GM18907 (cell line): ENCODE measurements around the gene SBNO1.
"Not testable (repeated sequence)": the region's sequence is repeated elsewhere in the genome, so short reads cannot be mapped to it uniquely, and the experiment has no call there.

ENCODE experiments used
- ATAC-seq: cut with Tn5 transposase; IDR thresholded peaks from one replicate; pipeline ENCODE4 v1.9.1; 2021; ENCODE audit warnings: mild to moderate bottlenecking, moderate library complexity; ENCODE audit not compliant: unreplicated experiment

The SBNO1 gene

DNA sequence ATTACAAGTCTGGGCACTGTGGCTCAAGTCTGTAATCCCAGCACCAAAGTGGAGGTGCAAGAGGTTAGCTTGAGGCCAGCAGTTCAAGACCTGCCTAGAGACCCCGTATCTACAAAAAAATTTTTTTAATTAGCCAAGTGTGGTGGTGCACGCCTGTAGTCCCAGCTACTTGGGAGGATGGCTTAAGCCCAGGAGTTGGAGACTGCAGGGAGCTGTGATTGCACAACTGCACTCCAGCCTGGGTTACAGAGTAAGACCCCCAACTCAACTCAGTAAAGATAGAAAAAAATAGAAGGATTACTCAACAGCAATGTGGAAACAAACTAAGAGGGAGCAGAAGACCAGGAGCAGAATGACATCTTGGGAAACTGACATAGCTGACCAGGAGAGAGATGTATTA, 13.3 kb downstream of the SBNO1 start:
- ATAC-seq: no peak

DNA sequence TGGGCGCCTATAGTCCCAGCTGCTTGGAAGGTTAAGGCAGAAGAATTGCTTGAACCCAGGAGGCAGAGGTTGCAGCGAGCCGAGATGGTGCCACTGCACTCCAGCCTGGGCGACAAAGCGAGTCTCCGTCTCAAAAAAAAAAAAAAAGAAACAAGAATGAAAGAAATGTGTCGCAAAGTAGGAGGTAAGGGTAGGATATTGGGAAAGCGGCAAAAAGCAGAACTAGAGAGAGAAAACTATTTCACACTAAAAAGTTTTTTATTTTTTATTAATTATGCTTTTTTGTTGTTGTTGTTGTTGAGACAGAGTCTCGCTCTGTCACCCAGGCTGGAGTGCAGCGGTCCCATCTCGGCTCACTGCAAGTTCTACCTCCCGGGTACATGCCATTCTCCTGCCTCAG, 17.7 kb downstream of the SBNO1 start:
- ATAC-seq: no peak

DNA sequence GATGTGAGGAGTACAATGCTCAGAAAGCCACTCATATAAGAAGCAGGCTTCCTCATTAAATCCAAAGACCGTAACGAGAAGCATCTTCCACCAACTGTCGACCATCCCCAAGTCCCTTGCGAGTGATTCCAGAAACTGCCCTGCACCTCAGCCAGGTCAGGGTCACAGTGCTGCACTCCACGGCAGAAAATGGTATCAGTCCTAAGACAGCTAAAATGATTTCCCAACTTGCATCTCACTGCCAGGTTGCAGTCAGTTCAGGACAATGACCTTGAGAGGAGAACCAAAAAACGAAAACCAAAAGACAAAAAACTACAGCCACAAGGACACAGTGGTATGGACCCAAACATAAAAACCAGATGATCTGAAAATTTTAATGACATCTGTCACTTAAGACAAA, 20.6 kb downstream of the SBNO1 start:
- ATAC-seq: no peak

DNA sequence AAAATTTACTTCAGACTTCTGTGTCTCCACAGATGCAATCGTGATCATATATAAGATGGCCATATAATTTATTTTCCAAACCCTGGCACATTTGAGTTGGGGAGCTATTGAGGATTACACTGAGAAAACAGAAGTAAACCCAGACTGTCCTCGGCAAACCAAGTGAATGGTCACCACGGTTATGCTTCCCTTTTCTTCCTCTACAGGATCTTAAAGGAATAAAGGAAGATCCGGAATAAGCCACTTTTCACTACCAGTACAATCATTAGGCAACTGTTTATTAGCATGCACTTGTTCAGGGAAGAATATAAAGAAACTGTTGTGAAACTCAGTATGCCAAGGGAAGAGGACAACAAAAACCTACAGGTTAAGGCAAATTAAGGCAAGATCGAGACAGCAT, 27.6 kb downstream of the SBNO1 start:
- ATAC-seq: no peak

DNA sequence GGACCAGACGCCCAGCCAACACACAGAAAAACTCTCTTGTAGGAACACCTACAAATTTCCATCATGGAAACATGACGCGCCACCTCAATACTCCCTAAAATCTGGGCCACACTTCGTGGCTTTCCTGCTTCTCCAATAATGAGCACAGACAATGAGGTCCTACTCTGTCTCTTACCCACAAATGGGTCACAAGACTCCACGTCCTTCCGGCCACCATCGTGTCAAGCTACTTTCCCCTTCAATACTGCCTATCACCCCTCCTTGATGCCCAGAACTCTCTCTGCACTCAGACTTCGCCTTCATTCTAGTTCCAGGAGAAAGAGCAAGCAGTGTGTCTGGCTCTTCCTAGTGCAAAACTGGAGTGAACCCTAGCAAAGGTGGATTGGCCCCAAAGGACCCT, 28.1 kb downstream of the SBNO1 start:
- no peak for ATAC-seq

DNA sequence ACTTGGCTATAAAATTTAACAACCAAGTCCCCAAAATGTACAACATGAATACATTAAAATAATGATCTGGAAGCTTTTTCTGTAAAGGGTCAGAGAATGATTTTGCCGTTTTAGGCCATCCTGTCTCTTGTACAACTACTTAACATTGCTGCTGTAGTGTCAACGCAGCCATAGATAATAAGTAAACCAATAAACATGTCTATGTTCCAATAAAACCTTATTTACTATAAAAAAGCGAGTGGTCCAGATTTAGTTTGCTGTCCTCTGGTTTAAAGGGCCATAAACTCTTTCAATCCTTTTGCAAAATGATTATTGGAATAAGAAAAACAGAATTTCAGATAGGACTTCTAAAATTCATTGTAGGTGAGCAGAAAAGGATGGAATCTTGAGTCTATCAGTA, 29.2 kb downstream of the SBNO1 start:
- no peak for ATAC-seq

DNA sequence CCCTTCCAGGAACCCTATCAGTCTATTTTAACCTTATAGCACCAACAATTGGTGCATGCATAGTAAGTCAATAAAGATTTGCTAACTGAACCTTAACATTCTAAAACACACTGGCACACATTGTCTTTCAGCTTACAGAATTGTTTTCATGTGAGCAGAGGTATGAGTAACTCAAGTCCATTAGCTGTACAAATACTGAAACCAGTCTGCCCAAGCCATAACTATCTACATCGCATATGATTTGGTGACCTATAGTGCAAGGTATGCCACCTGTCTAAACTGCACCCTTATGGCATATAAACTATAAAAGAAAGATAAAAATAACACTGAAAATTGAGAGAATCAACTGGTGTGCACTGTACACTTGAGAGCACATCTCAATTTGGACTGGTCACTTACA, 34.8 kb downstream of the SBNO1 start:
- no peak for ATAC-seq

DNA sequence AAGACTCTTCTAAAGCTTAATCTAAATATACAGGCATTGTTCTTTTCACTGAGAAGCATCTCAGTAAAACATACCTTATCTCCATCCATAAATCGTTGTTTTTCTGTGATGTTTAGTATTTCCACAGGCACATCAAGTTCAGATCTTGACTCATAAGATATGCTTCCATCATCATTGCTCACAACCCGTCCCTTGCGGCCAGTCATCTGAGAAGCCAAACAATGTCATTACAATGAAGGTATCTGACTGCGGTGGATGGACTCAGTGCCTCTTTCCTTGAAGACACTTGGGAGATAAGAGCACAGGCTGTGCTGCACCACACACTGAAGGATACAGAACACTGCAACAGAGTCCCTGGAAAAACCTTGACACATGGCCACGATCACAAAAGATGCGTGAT, 44.8 kb downstream of the SBNO1 start:
- ATAC-seq: no peak

DNA sequence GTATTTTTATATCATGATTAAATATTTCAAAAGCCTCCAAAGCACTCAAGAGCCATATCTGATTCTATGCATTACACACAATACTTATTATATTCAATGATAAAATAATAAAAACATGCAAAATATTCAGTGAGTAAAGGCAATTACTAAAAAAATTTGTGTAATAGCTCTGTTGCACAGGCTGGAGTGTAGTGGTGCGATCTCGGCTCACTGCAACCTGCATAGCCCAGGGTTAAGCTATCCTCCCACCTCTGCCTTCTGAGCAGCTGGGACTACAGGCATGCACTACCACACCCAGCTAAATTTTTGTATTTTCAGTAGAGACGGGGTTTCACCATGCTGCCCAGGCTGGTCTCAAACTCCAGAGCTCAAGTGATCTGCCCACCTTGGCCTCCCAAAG, 45.4 kb downstream of the SBNO1 start:
- no peak for ATAC-seq

DNA sequence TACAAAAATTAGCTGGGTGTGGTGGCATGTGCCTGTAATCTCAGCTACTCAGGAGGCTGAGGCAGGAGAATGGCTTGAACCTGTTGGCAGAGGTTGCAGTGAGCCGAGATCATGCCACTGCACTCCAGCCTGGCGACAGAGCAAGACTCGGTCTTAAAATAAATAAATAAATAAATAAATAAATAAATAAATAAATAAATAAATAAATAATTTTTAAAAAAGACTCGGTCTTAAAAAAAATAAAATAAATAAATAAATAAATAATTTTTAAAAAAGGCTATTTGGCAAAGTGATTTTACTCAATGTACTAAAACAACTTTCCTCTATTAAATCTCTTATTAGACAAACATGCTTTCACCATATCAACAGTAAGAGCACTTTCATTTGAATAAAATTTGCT, 51.6 kb downstream of the SBNO1 start:
- ATAC-seq: not testable (repeated sequence)

DNA sequence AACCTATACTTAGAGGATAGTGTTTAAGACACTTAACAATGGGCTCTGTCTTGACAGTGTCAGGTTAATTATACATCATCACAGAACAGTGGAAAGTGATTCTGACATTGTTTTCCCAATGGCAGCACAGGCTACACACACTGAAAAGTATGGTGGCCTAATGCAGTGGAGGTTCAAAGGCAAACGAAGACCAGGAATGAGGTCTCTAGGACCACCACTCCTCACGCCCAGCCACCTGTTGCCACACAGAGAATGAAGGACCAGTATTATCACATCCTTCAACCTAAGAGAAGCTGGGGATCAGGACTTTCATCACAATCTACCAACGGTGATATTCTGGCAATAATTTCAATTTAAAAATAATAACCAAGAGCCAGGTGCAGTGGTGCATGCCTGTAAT, 58.4 kb downstream of the SBNO1 start:
- no peak for ATAC-seq

DNA sequence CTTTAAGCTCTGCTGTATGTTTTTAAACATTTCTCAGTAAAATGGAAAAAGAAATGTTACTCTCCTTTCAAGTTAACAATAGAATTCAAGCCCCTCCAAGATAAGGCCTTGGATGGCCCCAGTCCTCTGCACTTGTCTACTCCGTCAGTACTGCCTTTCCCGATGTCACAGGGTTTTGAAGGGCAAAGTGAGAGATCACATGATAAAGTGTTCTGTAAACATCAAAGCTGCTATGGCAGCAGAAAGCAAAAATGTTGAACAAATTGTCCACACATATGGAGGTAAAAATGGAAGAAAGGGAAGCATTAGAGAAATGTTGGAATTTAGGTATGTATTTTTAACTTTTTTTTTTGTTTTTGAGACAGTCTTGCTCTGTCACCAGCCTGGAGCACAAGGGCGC, 59.5 kb downstream of the SBNO1 start:
- no peak for ATAC-seq

DNA sequence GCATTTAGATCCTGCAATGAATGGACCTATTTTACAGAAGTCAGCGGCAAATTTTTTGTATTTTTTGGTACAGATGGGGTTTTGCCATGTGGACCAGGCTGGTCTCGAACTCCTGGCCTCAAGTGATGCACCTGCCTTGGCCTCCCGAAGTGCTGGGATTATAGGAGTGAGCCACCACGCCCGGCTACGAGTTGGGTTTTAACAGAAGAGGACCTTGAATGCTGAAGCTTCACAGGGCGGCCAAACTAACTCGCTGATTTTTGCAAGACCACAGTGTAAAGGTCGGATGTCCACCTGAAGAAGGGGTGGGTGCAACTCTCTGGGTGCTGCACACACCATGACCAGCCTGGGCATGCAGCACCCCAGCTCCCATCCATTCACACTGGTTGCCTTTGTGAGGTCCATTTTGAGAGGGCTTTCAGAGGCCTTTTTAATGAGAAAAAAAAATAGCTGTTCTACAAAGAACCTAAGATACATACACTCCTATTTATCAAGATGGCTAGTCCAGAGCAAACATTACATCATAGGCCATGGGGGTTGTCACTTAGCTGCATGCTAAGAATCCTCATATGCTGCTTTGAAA, 71.4 kb downstream of the SBNO1 start:
- ATAC-seq: no peak

DNA sequence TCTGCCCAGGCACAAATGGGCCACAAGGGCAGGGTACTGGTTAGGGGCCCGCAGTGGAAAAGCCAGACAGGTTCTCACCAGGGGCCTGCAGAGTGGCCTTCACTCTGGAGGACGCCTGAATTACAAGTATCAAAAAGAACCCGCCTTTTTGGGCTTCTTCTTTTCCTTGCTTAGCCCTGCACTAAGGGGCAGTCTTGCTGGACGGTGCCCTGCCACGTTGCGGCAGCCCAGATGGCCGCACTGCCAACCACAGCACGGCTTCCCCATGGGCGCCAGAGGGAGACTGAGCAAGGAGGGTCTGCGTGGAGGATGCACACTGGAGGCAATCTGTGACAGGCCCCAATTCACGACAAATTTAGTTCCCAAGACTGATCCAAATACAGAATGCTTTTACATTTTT, 74.7 kb downstream of the SBNO1 start:
- no peak for ATAC-seq

DNA sequence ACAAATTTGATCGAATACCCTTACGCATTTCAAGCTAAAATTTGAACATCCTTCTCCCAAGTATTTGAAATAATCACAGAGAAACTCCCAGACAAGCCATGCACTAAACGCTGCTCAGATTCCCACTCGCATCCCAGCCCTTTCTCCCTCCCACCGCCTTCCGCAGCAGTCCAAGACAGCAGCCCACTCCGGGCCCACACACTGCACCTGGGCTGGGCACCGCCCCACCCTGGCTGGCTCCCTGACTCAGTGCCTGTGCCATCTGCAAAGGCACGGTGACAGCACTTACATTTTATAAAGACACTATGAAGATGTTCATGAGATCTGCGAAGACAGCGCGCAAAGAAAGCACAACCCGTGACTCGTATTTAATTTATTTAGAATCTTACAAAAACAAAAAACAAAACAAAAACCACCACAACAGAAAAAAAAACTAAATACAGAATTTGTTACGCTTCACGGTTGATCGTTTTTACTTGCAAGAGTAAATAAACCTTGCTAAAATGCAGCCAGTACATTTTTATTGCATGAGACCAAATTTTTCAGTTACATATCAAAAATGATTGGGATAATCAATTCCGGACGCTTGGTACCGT, 75.8 kb downstream of the SBNO1 start:
- no peak for ATAC-seq

DNA sequence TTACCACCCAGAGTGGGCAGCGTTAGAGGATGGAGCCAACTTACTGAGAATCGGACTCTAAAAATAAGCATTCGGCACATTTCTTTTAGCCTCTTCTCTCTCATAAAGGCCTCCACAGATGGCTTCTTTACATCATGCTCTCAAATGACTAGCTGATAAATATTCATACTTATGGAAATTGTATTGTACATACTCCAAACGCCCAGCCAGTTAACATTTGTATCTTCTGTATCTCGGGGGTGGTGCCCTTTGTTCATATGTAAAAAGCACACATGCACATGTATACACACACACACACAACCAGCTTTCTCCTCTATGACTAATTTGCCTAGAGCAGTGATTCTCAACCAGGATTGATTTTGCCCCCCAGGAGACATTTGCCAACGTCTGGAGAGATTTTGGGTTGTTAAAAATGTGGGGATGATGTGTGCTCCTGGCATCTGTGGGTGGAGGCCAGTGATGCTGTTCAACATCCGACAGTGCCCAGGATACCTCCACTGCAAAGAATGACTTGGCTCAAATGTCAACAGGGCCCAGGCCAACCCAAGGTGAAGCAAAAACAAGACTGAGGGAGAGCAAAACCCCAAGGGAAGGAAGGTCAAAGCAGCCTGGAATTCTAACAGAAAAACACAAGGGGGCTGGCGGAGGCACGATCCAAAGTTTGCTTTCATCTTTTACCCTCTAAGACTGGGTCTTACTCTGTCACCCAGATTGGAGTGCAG, 77.8 kb downstream of the SBNO1 start:
- ATAC-seq: no peak

DNA sequence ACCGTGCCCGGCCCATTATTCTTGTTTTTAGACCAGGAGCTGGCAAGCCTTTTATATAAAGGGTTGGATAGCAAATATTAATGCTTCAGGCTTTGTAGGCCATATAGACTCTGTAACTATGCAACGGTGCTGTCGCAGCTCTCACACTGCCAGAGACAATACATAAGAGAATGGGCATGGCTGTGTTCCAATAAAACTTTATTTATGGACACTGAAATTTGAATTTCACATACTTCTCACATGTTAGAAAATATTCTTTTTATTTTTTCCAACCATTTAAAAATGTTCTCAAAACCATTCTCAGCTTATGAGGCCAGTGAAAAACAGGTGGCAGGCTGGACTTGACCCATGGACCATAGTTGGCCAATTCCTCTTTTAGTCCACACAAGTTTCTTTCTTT, 80.0 kb downstream of the SBNO1 start:
- no peak for ATAC-seq

DNA sequence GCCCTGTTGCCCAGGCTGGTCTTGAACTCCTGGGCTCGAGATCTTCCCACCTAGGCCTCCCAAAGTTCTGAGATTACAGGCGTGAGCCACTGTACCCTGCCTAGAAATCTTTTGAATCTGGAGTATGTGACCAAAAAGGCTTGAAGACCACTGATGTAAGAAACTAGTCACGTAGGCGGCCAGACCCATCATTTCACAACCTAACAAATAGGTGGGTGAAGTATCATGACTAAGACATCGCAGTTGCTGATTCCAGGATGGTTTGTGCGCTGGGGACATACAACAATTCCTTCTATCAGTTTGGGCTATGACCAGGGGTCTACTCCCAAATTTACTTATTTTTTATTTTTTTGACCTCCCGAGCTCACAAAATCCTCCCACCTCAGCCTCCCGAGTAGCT, 81.2 kb downstream of the SBNO1 start:
- ATAC-seq: no peak

DNA sequence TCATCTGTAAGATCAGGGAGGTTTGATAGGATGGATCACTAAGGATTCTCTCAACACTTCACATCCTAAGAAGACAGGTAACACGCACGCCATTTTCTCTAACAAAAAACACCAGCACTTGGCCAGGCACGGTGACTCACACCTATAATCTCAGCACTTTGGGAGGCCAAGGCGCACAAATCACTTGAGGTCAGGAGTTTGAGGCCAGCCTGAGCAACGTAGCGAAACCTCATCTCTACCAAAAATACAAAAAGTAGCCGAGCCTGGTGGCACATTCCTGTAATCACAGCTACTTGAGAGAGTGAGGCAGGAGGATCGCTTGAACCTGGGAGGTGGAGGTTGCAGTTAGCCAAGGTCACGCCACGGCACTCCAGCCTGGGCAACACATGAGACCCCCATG, 82.5 kb downstream of the SBNO1 start:
- no peak for ATAC-seq

DNA sequence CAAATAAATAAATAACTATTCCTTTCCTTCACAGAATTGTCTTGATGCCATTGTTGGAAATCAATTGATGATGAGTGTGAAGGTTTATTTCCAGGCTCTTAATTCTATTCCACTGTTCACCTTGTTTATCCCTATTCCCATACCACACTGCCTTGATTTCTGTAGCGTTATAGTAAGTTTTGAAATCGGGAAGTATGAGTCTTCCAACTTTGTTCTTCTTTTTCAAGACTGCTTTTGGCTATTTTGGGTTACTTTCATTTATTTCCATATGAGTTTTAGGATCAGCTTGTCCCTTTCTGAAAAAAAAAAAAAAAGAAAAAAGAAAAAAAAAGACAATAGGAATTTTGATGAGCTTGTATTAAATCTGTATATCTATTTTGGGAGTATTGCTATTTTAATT, 83.7 kb downstream of the SBNO1 start:
- no peak for ATAC-seq

DNA sequence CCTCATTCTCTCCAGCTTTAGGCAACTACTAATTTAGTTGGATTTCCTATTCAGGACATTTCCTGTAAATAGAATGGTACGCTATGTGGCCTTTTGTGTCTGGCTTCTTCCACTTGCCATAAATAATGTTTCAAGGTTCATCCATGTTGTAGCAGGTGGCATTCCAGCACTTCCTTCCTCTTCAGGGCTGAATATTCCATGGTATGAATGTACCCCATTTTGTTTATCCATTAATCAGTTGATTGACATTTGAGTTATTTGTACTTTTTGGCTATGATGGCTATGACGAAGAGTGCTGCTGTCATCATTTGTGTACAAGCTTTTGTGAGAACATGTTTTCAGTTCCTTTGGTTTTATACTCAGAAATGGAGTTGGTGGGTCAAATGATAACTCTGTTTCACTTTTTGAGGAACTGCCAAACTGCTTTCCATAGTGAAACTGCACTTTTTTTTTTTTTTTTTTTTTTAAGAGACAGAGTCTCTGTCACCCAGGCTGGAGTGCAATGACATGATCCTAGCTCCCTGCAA, 86.5 kb downstream of the SBNO1 start:
- ATAC-seq: peak; percentile 88

DNA sequence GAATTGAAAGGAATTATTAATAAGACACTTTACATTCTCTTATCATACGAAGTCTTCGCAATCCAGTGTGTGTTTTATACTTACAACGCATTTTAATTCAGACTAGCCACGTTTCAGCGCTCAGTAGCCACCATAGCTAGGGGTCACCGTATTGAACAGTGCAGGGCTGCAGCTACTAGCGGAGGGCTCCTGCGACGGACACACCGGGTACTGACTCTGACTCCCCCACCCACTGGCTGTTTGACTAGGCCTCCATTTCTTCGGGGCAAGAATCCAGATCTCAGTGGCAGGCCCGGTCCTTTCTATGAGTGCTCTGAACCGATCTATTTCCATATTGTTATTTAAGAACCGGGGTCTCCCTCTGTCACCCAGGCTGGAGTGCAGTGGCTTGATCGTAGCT, 91.5 kb downstream of the SBNO1 start:
- no peak for ATAC-seq
